Activated naive CD4-positive, alpha-beta T cell treated with anti-CD3 and anti-CD28 coated beads for 36 hours (primary cell): Measurements from ENCODE around the gene CHADL. TPM values are rescaled to one million over a fixed set of nuclear protein-coding genes. Genes with fewer than 3 reads are reported as not detected.

Source experiments
- CTCF ChIA-PET: fragments of 350-600 bp; sonication (Branson Sonifier 250); formaldehyde crosslinking; loops from one replicate; lab custom pipeline; 2021; ENCODE audit warnings: antibody characterized with exemption; lab: Charles Lee
- DNase-seq: peaks from one replicate; pipeline ENCODE4 v3.0.0-alpha.2; 2020
- H3K27ac Mint-ChIP-seq: one replicate; pipeline ENCODE4 v1.8.0; 2021; ENCODE audit warnings: mild to moderate bottlenecking, mixed read lengths
- H3K27me3 Mint-ChIP-seq: one replicate; pipeline ENCODE4 v1.8.0; 2021; ENCODE audit warnings: low read depth, mixed read lengths
- H3K36me3 Mint-ChIP-seq: one replicate; pipeline ENCODE4 v1.8.0; 2021; ENCODE audit warnings: low read depth, mixed read lengths
- H3K4me1 Mint-ChIP-seq: one replicate; pipeline ENCODE4 v1.8.0; 2021; ENCODE audit warnings: low read depth, mixed read lengths
- H3K4me3 Mint-ChIP-seq: one replicate; pipeline ENCODE4 v1.8.0; 2021; ENCODE audit warnings: mild to moderate bottlenecking, moderate library complexity, mixed read lengths
- H3K9me3 Mint-ChIP-seq: one replicate; pipeline ENCODE4 v1.8.0; 2021; ENCODE audit warnings: mixed read lengths
- intact Hi-C: fragments of 100-400 bp; cut with micrococcal nuclease; formaldehyde crosslinking; loops from one replicate; pipeline ENCODE4 v1.15.1; 2023
- total RNA-seq, 2 experiments: library from RNA; stranded (reverse); gene quantifications; one replicate each; pipeline ENCODE4 v1.2.3, GENCODE V29; 2021

CHADL gene
- total RNA-seq, 2 experiments from 2014 or later = 0.17 TPM; not detected in 1

DNA sequence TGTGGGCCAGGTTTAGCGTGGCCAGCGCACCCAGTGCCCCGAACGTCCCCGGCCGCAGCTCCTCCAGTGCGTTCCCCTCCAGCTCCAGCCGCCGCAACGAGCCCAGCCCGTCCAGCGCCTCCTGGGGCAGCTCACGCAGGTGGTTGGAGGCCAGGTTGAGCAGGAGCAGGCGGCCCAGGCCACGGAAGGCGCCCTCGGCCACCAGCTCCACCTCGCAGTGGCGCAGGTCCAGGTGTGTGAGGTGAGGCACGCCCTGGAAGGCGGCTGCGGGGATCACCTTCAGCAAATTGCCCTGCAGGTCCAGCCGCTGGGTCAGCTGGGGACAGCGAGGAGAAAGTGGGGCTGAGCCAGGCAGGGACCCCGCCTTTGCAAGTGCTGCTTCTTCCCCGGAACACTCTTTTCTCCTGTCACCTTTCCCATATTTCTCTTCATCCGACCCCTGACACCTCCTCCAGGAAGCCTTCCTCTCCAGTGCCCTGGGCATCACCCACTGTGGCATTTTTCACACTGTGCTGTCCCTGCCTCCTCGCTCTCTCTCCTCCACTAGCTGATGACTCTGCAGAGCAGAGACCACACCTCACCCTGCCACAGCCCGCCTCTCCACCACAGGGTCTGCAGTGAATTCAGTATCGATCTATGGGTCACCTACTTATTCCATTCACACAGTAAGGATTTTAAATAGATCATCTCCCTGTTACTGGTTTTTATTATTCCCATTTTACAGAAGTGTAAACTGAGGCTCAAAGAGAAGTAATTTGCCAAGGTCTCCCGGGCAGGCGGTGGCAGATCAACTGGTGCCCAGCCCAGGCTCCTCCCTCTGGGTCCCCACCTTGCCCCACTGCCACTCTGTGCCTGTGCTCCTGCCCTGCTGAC is 1.9 kb downstream of the CHADL start:
- peak overlapping the region; percentile 46 for H3K4me3 Mint-ChIP-seq
- DNase-seq = no peak
- H3K27ac Mint-ChIP-seq = no peak overlapping the region
- no peaks in the 10 kb centered on the region for H3K36me3 Mint-ChIP-seq
- H3K9me3 Mint-ChIP-seq = no peaks in the 10 kb centered on the region
- CTCF ChIA-PET = interaction anchor here (0.9 to 4.9 kb wide), 8 partner anchors 8 to 584 kb away, joined by 3 to 97 read pairs (median 6); no protein-coding TSS in a partner anchor
- intact Hi-C loops = no loop called here
- no peaks in the 10 kb centered on the region for H3K27me3 Mint-ChIP-seq
- peaks cover 9% of the 10 kb centered on the region for H3K4me1 Mint-ChIP-seq

DNA sequence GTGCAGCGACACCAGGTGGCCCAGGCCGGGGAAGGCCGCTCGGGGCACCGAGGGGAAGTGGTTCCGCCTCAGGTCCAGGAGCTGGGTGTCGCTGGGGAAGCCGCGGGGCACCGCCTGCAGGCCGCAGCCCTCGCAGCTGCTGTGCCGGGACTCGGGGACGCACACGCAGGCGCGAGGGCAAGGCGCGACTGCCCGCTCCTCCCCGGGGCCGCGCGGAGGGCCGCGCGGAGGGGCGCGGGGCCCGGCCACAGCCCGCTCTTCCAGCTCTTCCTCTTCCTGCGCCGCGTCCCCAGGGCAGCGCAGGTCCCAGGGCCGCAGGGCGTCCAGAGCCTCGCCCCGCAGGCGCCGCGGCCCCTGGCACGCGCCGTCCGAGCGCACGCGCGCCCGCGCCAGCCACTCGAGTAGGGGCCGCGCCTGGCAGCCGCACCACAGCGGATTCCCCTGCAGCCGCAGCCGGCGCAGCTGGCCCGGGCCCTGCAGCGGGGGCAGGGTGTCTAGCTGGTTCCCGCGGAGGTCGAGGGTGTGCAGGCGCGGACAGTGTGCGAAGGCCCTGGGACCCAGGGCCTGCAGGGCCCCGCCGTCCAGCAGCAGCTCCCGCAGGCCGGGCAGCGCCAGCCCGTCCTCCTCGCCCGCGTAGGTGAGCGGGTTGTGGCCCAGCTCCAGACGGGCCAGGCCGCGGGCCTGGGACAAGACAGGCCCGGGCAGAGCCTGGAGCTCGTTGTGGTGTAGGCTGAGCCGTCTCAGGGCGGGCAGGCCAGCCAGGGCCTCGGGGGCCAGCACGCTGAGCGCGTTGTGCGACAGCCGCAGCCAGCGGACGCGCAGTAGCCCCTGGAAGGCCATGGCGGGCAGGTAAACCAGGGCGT is 2.8 kb downstream of the CHADL start:
- peak; percentile 91 for DNase-seq
- Mint-ChIP-seq H3K9me3 (no peaks in the 10 kb centered on the region), H3K4me1 (peaks cover 9% of the 10 kb centered on the region), H3K27me3 (no peaks in the 10 kb centered on the region), H3K36me3 (no peaks in the 10 kb centered on the region), H3K27ac (no peak overlapping the region), H3K4me3 (peak overlapping the region; percentile 45)
- CTCF ChIA-PET = interaction anchor here (0.6 to 4.9 kb wide), 40 partner anchors 9 to 583 kb away, joined by 3 to 97 read pairs (median 4); partner anchors contain the start of gene RBX1
- intact Hi-C loops = loop anchor here (1.0 kb wide), 3 partner anchors 21 to 316 kb away; no protein-coding TSS in a partner anchor

- H3K27ac Mint-ChIP-seq = no peak overlapping the region
- H3K36me3 Mint-ChIP-seq = no peaks in the 10 kb centered on the region
- peak overlapping the region; percentile 45 for H3K4me3 Mint-ChIP-seq
- H3K9me3 Mint-ChIP-seq = no peaks in the 10 kb centered on the region
- DNase-seq = no peak
- CTCF ChIA-PET = interaction anchor here (0.5 to 4.9 kb wide), 40 partner anchors 7 to 327 kb away, joined by 3 to 97 read pairs (median 4); partner anchors contain the start of gene RBX1
- H3K4me1 Mint-ChIP-seq = peaks cover 9% of the 10 kb centered on the region
- intact Hi-C loops = loop anchor here (1.0 kb wide), 3 partner anchors 20 to 315 kb away; no protein-coding TSS in a partner anchor
- no peaks in the 10 kb centered on the region for H3K27me3 Mint-ChIP-seq
Measured at GRCh38 chr22:41237036-41237706, 3.6 kb downstream of the CHADL start.

DNA sequence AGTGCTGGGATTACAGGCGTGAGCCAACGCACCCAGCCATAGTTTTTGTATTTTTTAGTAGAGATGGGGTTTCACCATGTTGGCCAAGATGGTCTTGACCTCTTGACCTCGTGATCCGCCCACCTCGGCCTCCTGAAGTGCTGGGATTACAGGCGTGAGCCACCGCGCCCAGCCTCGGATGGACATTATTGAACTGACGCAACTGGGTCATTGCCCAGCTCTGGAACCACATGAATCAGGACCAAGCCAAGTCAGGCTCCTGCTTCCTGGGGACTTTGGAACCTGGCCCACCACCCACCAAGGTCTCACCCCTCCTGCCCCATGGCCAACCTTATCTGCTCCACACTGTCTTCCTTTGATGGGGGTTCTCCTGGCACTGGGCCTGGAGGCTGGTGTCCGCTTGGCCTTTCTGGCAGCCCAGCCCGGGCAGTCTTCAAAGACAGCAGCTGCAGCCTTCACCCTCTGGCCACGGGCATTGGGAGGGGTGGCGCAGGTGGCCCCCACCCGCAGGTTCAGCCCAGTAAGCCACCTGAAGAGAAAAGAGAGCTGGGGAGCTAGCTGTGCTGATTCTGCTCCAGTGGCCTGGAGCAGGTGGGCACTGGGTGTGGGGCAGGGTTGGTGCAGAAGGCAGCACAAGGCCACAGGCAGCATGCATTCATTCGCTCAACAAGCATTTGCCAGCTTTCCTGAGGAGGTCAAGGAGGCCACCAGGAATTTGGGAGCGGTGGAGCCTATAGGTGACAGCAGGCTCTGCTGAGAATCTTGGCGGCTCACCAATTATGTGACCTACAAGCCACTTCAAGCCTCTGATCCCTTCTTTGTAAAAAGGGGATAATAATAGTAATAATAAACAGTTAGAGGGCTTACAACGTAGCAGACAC is 5.7 kb downstream of the CHADL start:
- CTCF ChIA-PET = interaction anchor here (0.6 to 4.9 kb wide), 4 partner anchors 9 to 313 kb away, joined by 3 to 97 read pairs (median 4); no protein-coding TSS in a partner anchor
- intact Hi-C loops = no loop called here
- H3K4me3 Mint-ChIP-seq = no peak overlapping the region

GRCh38 chr22:41231369-41231768 is 9.4 kb downstream of the CHADL start:
- H3K27ac Mint-ChIP-seq = no peak overlapping the region
- no peak for DNase-seq
- peaks cover 18% of the 10 kb centered on the region for H3K36me3 Mint-ChIP-seq
- CTCF ChIA-PET = no interaction called here
- intact Hi-C loops = no loop called here
- H3K27me3 Mint-ChIP-seq = no peaks in the 10 kb centered on the region
- H3K4me3 Mint-ChIP-seq = no peak overlapping the region
- H3K4me1 Mint-ChIP-seq = no peaks in the 10 kb centered on the region
- H3K9me3 Mint-ChIP-seq = no peaks in the 10 kb centered on the region

More for the DNA sequence above, 5.7 kb downstream of the CHADL start:
- Mint-ChIP-seq H3K27me3 (no peaks in the 10 kb centered on the region), H3K4me1 (peaks cover 9% of the 10 kb centered on the region), H3K9me3 (no peaks in the 10 kb centered on the region), H3K36me3 (peaks cover 12% of the 10 kb centered on the region), H3K27ac (no peak overlapping the region)
- DNase-seq = no peak

DNA sequence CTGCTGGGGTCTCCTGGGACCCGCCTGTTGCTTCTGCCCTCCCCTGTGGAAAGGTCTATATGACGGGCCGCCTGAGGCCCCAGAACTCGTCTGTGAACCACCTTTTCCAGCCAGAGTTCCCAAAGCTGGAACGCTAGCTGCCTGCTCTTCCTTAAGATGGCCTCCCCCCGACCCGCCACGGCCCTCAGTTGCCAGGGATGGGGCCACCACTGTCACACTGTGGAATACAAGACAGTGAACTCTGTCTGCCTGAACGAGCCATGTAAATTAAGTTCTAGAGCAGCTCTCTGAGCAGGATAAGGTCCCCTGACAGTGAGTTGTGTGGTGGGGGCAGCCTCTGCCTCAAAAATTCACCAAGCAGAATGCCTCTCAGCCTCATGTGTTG is 10.3 kb downstream of the CHADL start:
- DNase-seq = no peak
- Mint-ChIP-seq H3K4me1 (no peaks in the 10 kb centered on the region), H3K36me3 (peaks cover 19% of the 10 kb centered on the region), H3K9me3 (no peaks in the 10 kb centered on the region), H3K27ac (no peak overlapping the region), H3K27me3 (no peaks in the 10 kb centered on the region), H3K4me3 (no peak overlapping the region)
- CTCF ChIA-PET = interaction anchor here (1.3 kb wide), 1 partner anchor 307 kb away, joined by 4 read pairs; no protein-coding TSS in a partner anchor
- intact Hi-C loops = no loop called here

GRCh38 chr22:41229730-41230400 is 10.9 kb downstream of the CHADL start:
- intact Hi-C loops = no loop called here
- no peak for DNase-seq
- CTCF ChIA-PET = interaction anchor here (1.3 kb wide), 1 partner anchor 307 kb away, joined by 4 read pairs; no protein-coding TSS in a partner anchor
- H3K36me3 Mint-ChIP-seq = peaks cover 19% of the 10 kb centered on the region
- H3K27me3 Mint-ChIP-seq = no peaks in the 10 kb centered on the region
- no peak overlapping the region for H3K4me3 Mint-ChIP-seq
- no peak overlapping the region for H3K27ac Mint-ChIP-seq
- no peaks in the 10 kb centered on the region for H3K4me1 Mint-ChIP-seq
- no peaks in the 10 kb centered on the region for H3K9me3 Mint-ChIP-seq

DNA sequence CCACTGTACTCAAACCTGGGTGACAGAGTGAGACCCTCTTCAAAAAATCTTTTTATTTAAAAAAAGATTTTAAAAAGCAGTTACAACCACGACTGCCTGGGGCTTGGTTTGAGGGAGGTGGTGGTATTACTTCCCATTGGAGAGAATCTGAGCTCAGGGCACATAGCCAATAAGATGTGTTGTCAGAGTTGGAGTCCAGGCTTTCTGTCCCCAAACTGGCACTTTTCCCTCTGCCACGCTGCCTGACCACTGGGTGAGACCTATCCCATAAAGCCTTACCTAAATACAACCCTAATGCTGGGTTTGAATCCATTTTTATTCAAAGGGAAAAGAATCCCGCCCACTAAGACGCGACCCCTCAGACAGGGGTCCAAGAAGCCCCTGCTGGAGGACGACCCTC is 11.5 kb downstream of the CHADL start:
- DNase-seq = no peak
- intact Hi-C loops = no loop called here
- Mint-ChIP-seq H3K27ac (no peak overlapping the region), H3K9me3 (no peaks in the 10 kb centered on the region), H3K27me3 (no peaks in the 10 kb centered on the region), H3K4me3 (no peak overlapping the region), H3K36me3 (peaks cover 23% of the 10 kb centered on the region), H3K4me1 (no peaks in the 10 kb centered on the region)
- CTCF ChIA-PET = no interaction called here

DNA sequence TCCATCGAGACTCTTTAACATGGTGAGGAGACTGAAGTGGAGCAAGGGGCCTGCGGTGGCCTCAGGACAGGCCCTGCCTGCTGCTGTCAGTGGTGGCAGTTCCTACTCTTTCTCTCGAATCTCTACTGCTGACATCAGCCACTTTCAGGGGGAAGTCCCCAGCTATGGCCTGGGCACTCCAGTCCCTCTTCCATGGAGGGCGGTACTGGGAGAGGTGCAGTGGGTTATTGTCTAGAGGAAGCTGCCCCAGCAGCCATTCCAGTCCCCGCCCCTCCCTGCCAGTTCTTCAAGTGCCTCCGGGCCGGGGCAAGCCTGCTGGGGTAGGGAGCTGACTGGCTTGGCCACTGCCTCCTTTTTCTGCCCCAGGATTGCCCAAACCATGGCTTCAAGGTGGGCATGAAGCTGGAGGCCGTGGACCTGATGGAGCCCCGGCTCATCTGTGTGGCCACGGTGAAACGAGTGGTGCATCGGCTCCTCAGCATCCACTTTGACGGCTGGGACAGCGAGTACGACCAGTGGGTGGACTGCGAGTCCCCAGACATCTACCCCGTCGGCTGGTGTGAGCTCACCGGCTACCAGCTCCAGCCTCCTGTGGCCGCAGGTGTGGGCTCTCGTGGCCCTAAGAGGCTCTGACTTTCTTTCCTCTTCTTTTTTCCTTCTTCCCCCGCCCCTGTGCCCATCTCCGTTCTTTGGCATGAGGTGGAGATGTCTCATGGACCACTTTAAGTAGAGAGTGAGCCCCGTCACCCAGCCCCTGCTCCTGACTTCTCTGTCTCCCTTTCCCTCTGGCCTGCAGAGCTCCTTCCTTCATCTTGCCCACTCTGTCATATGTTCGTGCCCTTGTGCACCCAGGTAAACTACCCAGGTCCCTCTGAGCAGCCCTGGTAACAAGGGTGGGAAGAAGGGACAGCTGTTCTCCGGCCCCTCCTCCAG is 13.7 kb downstream of the CHADL start:
- H3K4me3 Mint-ChIP-seq = no peak overlapping the region
- no peaks in the 10 kb centered on the region for H3K27me3 Mint-ChIP-seq
- peaks cover 32% of the 10 kb centered on the region for H3K36me3 Mint-ChIP-seq
- CTCF ChIA-PET = interaction anchor here (1.0 kb wide), 1 partner anchor 11 kb away, joined by 4 read pairs; no protein-coding TSS in a partner anchor
- intact Hi-C loops = no loop called here
- DNase-seq = no peak
- H3K4me1 Mint-ChIP-seq = no peaks in the 10 kb centered on the region
- H3K27ac Mint-ChIP-seq = no peak overlapping the region
- no peaks in the 10 kb centered on the region for H3K9me3 Mint-ChIP-seq

GRCh38 chr22:41223535-41223934 is 17.2 kb downstream of the CHADL start:
- Mint-ChIP-seq H3K36me3 (peaks cover 32% of the 10 kb centered on the region), H3K27ac (no peak overlapping the region), H3K4me1 (peaks cover 2% of the 10 kb centered on the region), H3K9me3 (no peaks in the 10 kb centered on the region), H3K4me3 (no peak overlapping the region), H3K27me3 (no peaks in the 10 kb centered on the region)
- CTCF ChIA-PET = interaction anchor here (1.6 kb wide), 1 partner anchor 14 kb away, joined by 8 read pairs; no protein-coding TSS in a partner anchor
- no peak for DNase-seq
- intact Hi-C loops = no loop called here
